Endothelial cell of umbilical vein (primary cell): ENCODE data around the gene ARHGEF37. TPM values are rescaled to one million over a fixed set of nuclear protein-coding genes. Genes with fewer than 3 reads are reported as not detected.

Experiments used
- BruUV-seq: library from RNA; stranded (reverse); fragments of 400-500 nt; replicated peaks from 2 replicates; lab custom pipeline; 2021; lab: Mats Ljungman, UMichigan
- CTCF ChIA-PET: fragments of 300-600, 350-600 bp; sonication (Branson Sonifier 250); formaldehyde crosslinking; loops from one replicate; lab custom pipeline; 2021; ENCODE audit warnings: antibody characterized with exemption, inconsistent platforms; lab: Charles Lee
- POLR2A ChIA-PET: fragments of 300-600, 350-600 bp; sonication (Branson Sonifier 250); formaldehyde crosslinking; loops from one replicate; lab custom pipeline; 2021; ENCODE audit warnings: antibody characterized with exemption, inconsistent platforms; lab: Charles Lee
- DNase-seq: peaks from one replicate; pipeline ENCODE4 v3.0.0-alpha.2; 2011; ENCODE audit warnings: low read depth, low spot score
- FAIRE-seq: peaks from 2 replicates; lab custom pipeline; 2011; peaks lifted over from hg19 to GRCh38; lab: Jason Lieb, UNC
- H2AFZ ChIP-seq: 2 replicates; pipeline ENCODE4 v1.6.0; 2012; ENCODE audit warnings: low read depth, low read length, control low read depth, inconsistent platforms
- H3K27ac ChIP-seq: 2 replicates; pipeline ENCODE4 v1.5.1; 2011; ENCODE audit warnings: low read depth, mild to moderate bottlenecking, control low read depth, low read length, moderate library complexity; ENCODE audit not compliant: insufficient read depth
- H3K27me3 ChIP-seq, 2 experiments: 2 replicates each; pipeline versions ENCODE4 v1.6.0 to v1.6.1; 2011; ENCODE audit warnings: low read length in 2 of 2, mixed read lengths in 1 of 2; ENCODE audit not compliant: control insufficient read depth in 2 of 2, insufficient read depth in 2 of 2
- H3K36me3 ChIP-seq, 2 experiments: 2 replicates in 1 of 2; 3 replicates in 1 of 2; pipeline ENCODE4 v1.5.1; 2011; ENCODE audit warnings: low read length in 2 of 2, mild to moderate bottlenecking in 1 of 2, moderate library complexity in 1 of 2; ENCODE audit not compliant: control insufficient read depth in 2 of 2, insufficient read depth in 2 of 2; ENCODE audit errors: extremely low read depth in 1 of 2
- H3K4me1 ChIP-seq: 3 replicates; pipeline ENCODE4 v1.5.1; 2011; ENCODE audit warnings: mild to moderate bottlenecking, low read length; ENCODE audit not compliant: control insufficient read depth, insufficient read depth; ENCODE audit errors: extremely low read depth
- H3K4me2 ChIP-seq: 2 replicates; pipeline ENCODE4 v1.6.1; 2011; ENCODE audit warnings: low read length, control low read depth, mixed read lengths; ENCODE audit not compliant: insufficient read depth
- H3K4me3 ChIP-seq, 3 experiments: fragments of 200-600 bp in 1 of 3; sonication (generic), shearing (Covaris generic) in 1 of 3; replicated peaks in 1 of 3; 2 replicates each; pipeline ENCODE4 v1.5.1; 2011 to 2016; ENCODE audit warnings: control low read depth in 3 of 3, low read length in 3 of 3, mild to moderate bottlenecking in 2 of 3, inconsistent platforms in 1 of 3, low read depth in 1 of 3, moderate library complexity in 1 of 3; ENCODE audit not compliant: insufficient read depth in 1 of 3
- H3K79me2 ChIP-seq: 2 replicates; pipeline ENCODE4 v1.6.0; 2012; ENCODE audit warnings: low read length, inconsistent platforms; ENCODE audit not compliant: control insufficient read depth, insufficient read depth
- H3K9ac ChIP-seq: replicated peaks from 2 replicates; pipeline ENCODE3; 2011; ENCODE audit warnings: low read length, control low read depth; ENCODE audit not compliant: insufficient read depth; ENCODE audit errors: extremely low read depth
- H3K9me1 ChIP-seq: replicated peaks from 3 replicates; pipeline ENCODE4 v1.6.0; 2011; ENCODE audit warnings: mild to moderate bottlenecking, low read length; ENCODE audit not compliant: control insufficient read depth, insufficient read depth; ENCODE audit errors: extremely low read depth
- H3K9me3 ChIP-seq: replicated peaks from 2 replicates; pipeline ENCODE4 v1.5.1; 2012; ENCODE audit warnings: low read length, inconsistent platforms; ENCODE audit not compliant: control insufficient read depth, insufficient read depth
- H4K20me1 ChIP-seq: replicated peaks from 2 replicates; pipeline ENCODE3; 2011; ENCODE audit warnings: mild to moderate bottlenecking, low read length; ENCODE audit not compliant: control insufficient read depth, insufficient read depth; ENCODE audit errors: extremely low read depth
- CTCF ChIP-seq, 2 donors: IDR thresholded peaks; 1 replicate in 1 of 2; 2 replicates in 1 of 2; pipeline ENCODE4 v1.5.1; 2011; ENCODE audit warnings: low read length in 2 of 2, mild to moderate bottlenecking in 2 of 2, moderate library complexity in 2 of 2, control low read depth in 1 of 2, inconsistent platforms in 1 of 2, low read depth in 1 of 2; ENCODE audit not compliant: insufficient read depth in 1 of 2; ENCODE audit errors: extremely low read depth in 1 of 2
- EZH2 ChIP-seq: IDR thresholded peaks from 2 replicates; pipeline ENCODE4 v1.6.1; 2012; ENCODE audit warnings: borderline replicate concordance, low read depth, mild to moderate bottlenecking, moderate library complexity, low read length, inconsistent platforms; ENCODE audit not compliant: severe bottlenecking
- FOS ChIP-seq: IDR thresholded peaks from 2 replicates; pipeline ENCODE4 v1.6.1; 2011; ENCODE audit warnings: mild to moderate bottlenecking, low read length, moderate library complexity, borderline replicate concordance; ENCODE audit not compliant: insufficient read depth
- GATA2 ChIP-seq: IDR thresholded peaks from 2 replicates; pipeline ENCODE4 v1.7.0; 2011; ENCODE audit warnings: low read depth, mild to moderate bottlenecking, moderate library complexity, mixed read lengths, low read length; ENCODE audit not compliant: insufficient read length, insufficient read depth
- JUN ChIP-seq: IDR thresholded peaks from 2 replicates; pipeline ENCODE4 v1.6.1; 2011; ENCODE audit warnings: borderline replicate concordance, low read depth; ENCODE audit not compliant: insufficient read length, insufficient read depth
- MYC ChIP-seq: IDR thresholded peaks from one replicate; pipeline ENCODE4 v1.6.1; 2011; ENCODE audit warnings: mild to moderate bottlenecking, low read depth, low read length
- POLR2A ChIP-seq: IDR thresholded peaks from 2 replicates; pipeline ENCODE4 v1.6.1; 2012; ENCODE audit warnings: low read depth, mild to moderate bottlenecking, control low read depth, low read length
- POLR2AphosphoS5 ChIP-seq: IDR thresholded peaks from 2 replicates; pipeline ENCODE4 v1.6.1; 2012; ENCODE audit warnings: low read depth, mild to moderate bottlenecking, control low read depth, low read length, moderate library complexity; ENCODE audit not compliant: insufficient read depth
- dilution Hi-C: fragments of 300-500 bp; cut with MboI; formaldehyde crosslinking; loops from one replicate; pipeline ENCODE4 v1.15.0; 2019; ENCODE audit warnings: low sequenced_read_pairs; ENCODE audit not compliant: extremely low pct_ligation_motif_present
- intact Hi-C: fragments of 100-400 bp; cut with micrococcal nuclease; formaldehyde crosslinking; loops from one replicate; pipeline ENCODE4 v1.10.0; 2022
- polyA plus RNA-seq, 4 experiments: library from polyadenylated mRNA; depleted of rRNA in 3 of 4; stranded (reverse) in 3 of 4; unstranded in 1 of 4; fragments of >200 nt; gene quantifications; 2 replicates each; pipeline versions ENCODE4 v1.2.1 to v1.2.3, GENCODE V29; 2011 to 2012; ENCODE audit warnings: missing spikeins in 1 of 4
- total RNA-seq: library from RNA; stranded (reverse); gene quantifications from 2 replicates; pipeline ENCODE4 v1.2.3, GENCODE V29; 2021
- TF ChIP-seq, protein P1 (sequence below): IDR thresholded peaks from 2 replicates; pipeline ENCODE4 v1.6.1; 2011; ENCODE audit not compliant: insufficient read depth, insufficient read length

Gene ARHGEF37
- total and polyA plus RNA-seq, 2 donors (not counting 3 experiments of a cell fraction or from before 2014, with no cell fraction given) = 4.9 to 7.0 TPM

GRCh38 chr5:149586708-149587318 lies 5.5 kb downstream of the ARHGEF37 start:
- FAIRE-seq = no peak
- no TSS peak for BruUV-seq
- H3K4me3 ChIP-seq = no peak overlapping the region
- ChIA-PET POLR2A (no interaction called here), CTCF (interaction anchor here (1.0 to 1.4 kb wide), 3 partner anchors 20 to 204 kb away, joined by 3 to 5 read pairs (median 3); no protein-coding TSS in a partner anchor)
- intact Hi-C loops (no loop called here), dilution Hi-C loops (no loop called here)
- H3K27me3 ChIP-seq = peaks cover 0 to 1% of the 10 kb centered on the region in 2 experiments
- DNase-seq = peak; percentile 50
- H3K9me1 ChIP-seq = no peaks in the 10 kb centered on the region
- H3K4me2 ChIP-seq = no peak overlapping the region
- H4K20me1 ChIP-seq = no peaks in the 10 kb centered on the region
- no peak overlapping the region for H3K9ac ChIP-seq
- H2AFZ ChIP-seq = no peak overlapping the region
- no peaks in the 10 kb centered on the region for H3K9me3 ChIP-seq
- TF ChIP-seq FOS (no peak), MYC (no peak), JUN (no peak)
- H3K27ac ChIP-seq = no peak overlapping the region
- peaks cover 16% of the 10 kb centered on the region for H3K4me1 ChIP-seq
- no peaks in the 10 kb centered on the region for H3K36me3 ChIP-seq
- no peaks in the 10 kb centered on the region for H3K79me2 ChIP-seq

DNA sequence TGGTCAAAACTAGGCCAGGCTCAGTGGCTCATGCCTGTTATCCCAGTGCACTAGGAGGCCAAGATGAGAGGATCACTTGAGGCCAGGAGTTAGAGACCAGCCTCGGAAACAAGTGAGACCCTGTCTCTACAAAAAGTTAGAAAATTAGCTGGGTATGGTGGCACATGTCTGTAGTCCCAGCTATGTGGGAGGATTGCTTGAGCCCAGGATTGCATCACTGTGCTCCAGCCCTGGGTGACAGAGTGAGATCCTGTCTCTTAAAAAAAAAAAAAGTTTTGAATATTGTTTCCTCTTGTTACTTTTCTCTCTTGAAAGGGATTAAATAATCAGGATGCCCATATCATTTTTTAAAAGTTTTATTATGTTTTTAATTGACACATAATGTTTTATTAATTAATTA lies 7.6 kb downstream of the ARHGEF37 start:
- no peak overlapping the region for H3K9ac ChIP-seq
- no peaks in the 10 kb centered on the region for H3K36me3 ChIP-seq
- H3K79me2 ChIP-seq = no peaks in the 10 kb centered on the region
- H3K27ac ChIP-seq = no peak overlapping the region
- no peak overlapping the region for H3K4me2 ChIP-seq
- intact Hi-C loops = no loop called here
- BruUV-seq = no TSS peak
- H3K4me3 ChIP-seq = no peak overlapping the region
- no peaks in the 10 kb centered on the region for H3K9me1 ChIP-seq
- H2AFZ ChIP-seq = no peak overlapping the region
- POLR2A ChIA-PET = no interaction called here
- H3K4me1 ChIP-seq = no peaks in the 10 kb centered on the region
- DNase-seq (no peak), FAIRE-seq (no peak)
- CTCF ChIA-PET = interaction anchor here (1.2 kb wide), 2 partner anchors 32 to 78 kb away, joined by 3 to 5 read pairs; no protein-coding TSS in a partner anchor
- TF ChIP-seq MYC = no peak
- no peak for TF ChIP-seq EZH2
- TF ChIP-seq JUN = no peak
- TF ChIP-seq CTCF (IDR thresholded peaks at IDR 0.05; ENCODE audit: extremely low read depth in 1 of 2, insufficient read depth in 1 of 2, low read depth in 1 of 2, low read length in 2 of 2) = no peak
- no peak for TF ChIP-seq FOS
- TF ChIP-seq POLR2A = no peak
- TF ChIP-seq, protein P1, sequence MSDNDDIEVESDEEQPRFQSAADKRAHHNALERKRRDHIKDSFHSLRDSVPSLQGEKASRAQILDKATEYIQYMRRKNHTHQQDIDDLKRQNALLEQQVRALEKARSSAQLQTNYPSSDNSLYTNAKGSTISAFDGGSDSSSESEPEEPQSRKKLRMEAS = no peak
- TF ChIP-seq POLR2AphosphoS5 = no peak
- TF ChIP-seq GATA2 = no peak
- no peaks in the 10 kb centered on the region for H4K20me1 ChIP-seq
- peaks cover 0 to 1% of the 10 kb centered on the region in 2 experiments for H3K27me3 ChIP-seq
- H3K9me3 ChIP-seq = no peaks in the 10 kb centered on the region
- dilution Hi-C loops = no loop called here
